ENCODE results near the gene MEGF8. TPM values are rescaled to one million over a fixed set of nuclear protein-coding genes. Genes with fewer than 3 reads are reported as not detected.
A peak's percentile ranks its signal among the peaks of the same experiment; 100 is the strongest.

The MEGF8 gene
- total and polyA plus RNA-seq, 2 of the 13 experiments (the other 11 are each of a cell fraction or from before 2014, with no cell fraction given): 4.0 to 8.8 TPM

GRCh38 chr19:42316223-42317211 is 8.9 kb upstream of the MEGF8 start (continued):
- TF ChIP-seq ZBTB37 (CRISPR knock-in tag; IDR thresholded peaks at IDR 0.05) (no peak), SRF (IDR thresholded peaks at IDR 0.05; ENCODE audit: low read depth, low read length) (no peak), ZBTB42 (CRISPR knock-in tag; IDR thresholded peaks at IDR 0.05) (no peak), ZNF124 (CRISPR knock-in tag; IDR thresholded peaks at IDR 0.05) (0 out of 2 replicates have a peak, but pooled peaks have one; percentile 34), TAF15 (IDR thresholded peaks at IDR 0.05; ENCODE audit: low read depth, low read length, poor library complexity, severe bottlenecking) (no peak), ZFP62 (CRISPR knock-in tag; IDR thresholded peaks at IDR 0.05) (no peak), FIP1L1 (IDR thresholded peaks at IDR 0.05; ENCODE audit: borderline replicate concordance, insufficient read depth, low read depth, low read length) (no peak), ZNF549 (CRISPR knock-in tag; IDR thresholded peaks at IDR 0.05) (no peak), ZNF614 (CRISPR knock-in tag; IDR thresholded peaks at IDR 0.05; ENCODE audit: borderline replicate concordance) (no peak), ZMYM4 (CRISPR knock-in tag; IDR thresholded peaks at IDR 0.05) (no peak), ZNF10 (CRISPR knock-in tag; IDR thresholded peaks at IDR 0.05; ENCODE audit: borderline replicate concordance, low read depth) (no peak), FOXJ3 (CRISPR knock-in tag; IDR thresholded peaks at IDR 0.05; ENCODE audit: borderline replicate concordance) (no peak), ZNF235 (CRISPR knock-in tag; IDR thresholded peaks at IDR 0.05; ENCODE audit: borderline replicate concordance) (no peak), PLSCR1 (CRISPR knock-in tag; IDR thresholded peaks at IDR 0.05; ENCODE audit: borderline replicate concordance) (no peak), POLR2AphosphoS2 (IDR thresholded peaks at IDR 0.05; ENCODE audit: low read depth, low read length) (no peak), DMAP1 (CRISPR knock-in tag; IDR thresholded peaks at IDR 0.05) (peak; percentile 52; the same call in 1 of the 2 replicates), SP140L (CRISPR knock-in tag; IDR thresholded peaks at IDR 0.05; ENCODE audit: borderline replicate concordance) (no peak), TSC22D2 (CRISPR knock-in tag; IDR thresholded peaks at IDR 0.05; ENCODE audit: borderline replicate concordance) (no peak), DR1 (CRISPR knock-in tag; IDR thresholded peaks at IDR 0.05) (no peak), HMGXB4 (CRISPR knock-in tag; IDR thresholded peaks at IDR 0.05; ENCODE audit: borderline replicate concordance in 1 of 2, low read depth in 1 of 2) (peak; percentile 28 to 50; a peak in 2 of 4 replicates), ELF3 (CRISPR knock-in tag; IDR thresholded peaks at IDR 0.05) (peak; percentile 88), GATAD1 (CRISPR knock-in tag; IDR thresholded peaks at IDR 0.05) (no peak), ZNF569 (CRISPR knock-in tag; IDR thresholded peaks at IDR 0.05; ENCODE audit: borderline replicate concordance) (no peak), IRF1 (CRISPR knock-in tag; IDR thresholded peaks at IDR 0.05; ENCODE audit: low read depth) (no peak), ELF1 (CRISPR knock-in tag; IDR thresholded peaks at IDR 0.05) (peak; percentile 66)
